Measurements from ENCODE around the gene CCR9. TPM values are rescaled to one million over a fixed set of nuclear protein-coding genes. Genes with fewer than 3 reads are reported as not detected.
A peak's percentile ranks its signal among the peaks of the same experiment; 100 is the strongest.

Gene CCR9
- total RNA-seq, 1 experiment from 2014 or later, result not detected

DNA sequence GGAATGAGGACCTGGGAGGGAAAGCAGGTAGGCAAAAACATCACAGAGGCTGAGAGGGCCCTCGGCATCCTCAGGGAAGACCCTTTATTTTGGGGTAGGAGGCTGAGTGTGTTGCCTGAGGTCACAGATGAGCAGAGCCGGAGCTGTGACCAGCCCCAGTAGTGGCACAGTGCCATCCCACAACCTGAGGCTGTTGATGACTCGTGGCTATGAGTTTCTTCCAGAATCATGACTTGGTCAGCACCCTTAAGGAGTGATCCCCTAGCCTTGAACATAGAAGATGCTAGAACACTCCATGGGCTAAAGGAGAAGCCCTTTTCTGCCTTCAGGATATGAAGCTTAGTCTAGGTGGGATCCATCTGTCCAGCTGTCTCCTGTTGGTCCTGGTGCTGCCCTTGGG lies 37.4 kb downstream of the CCR9 start:
- peak; percentile 76 for ATAC-seq
- Histone ChIP-seq H3K9ac (ENCODE audit: low read length) (no peak overlapping the region), H3K27me3 (ENCODE audit: insufficient read depth, low read length) (no peaks in the 10 kb centered on the region), H3K4me3 (replicated peaks in 1 of 2; ENCODE audit: low read depth in 1 of 2, low read length in 2 of 2) (no peak overlapping the region), H3K36me3 (ENCODE audit: control insufficient read depth in 1 of 2, insufficient read depth in 2 of 2, low read length in 2 of 2) (peaks cover 7 to 8% of the 10 kb centered on the region in 2 experiments; a peak in 1 of 4 replicates), H3K27ac (ENCODE audit: low read depth, low read length) (no peak overlapping the region), H4K20me1 (ENCODE audit: insufficient read depth) (no peaks in the 10 kb centered on the region), H3K79me2 (ENCODE audit: insufficient read depth, low read length) (no peaks in the 10 kb centered on the region), H3K4me1 (ENCODE audit: control insufficient read depth in 1 of 2, insufficient read depth in 2 of 2, low read length in 2 of 2) (peaks cover 5 to 15% of the 10 kb centered on the region in 2 experiments), H3K4me2 (ENCODE audit: low read length) (peak overlapping the region; percentile 11), H2AFZ (ENCODE audit: low read depth, low read length, poor library complexity, severe bottlenecking) (no peak overlapping the region), H3K9me2 (ENCODE audit: insufficient read depth) (no peaks in the 10 kb centered on the region), H3K9me3 (ENCODE audit: control insufficient read depth in 1 of 2, insufficient read depth in 1 of 2, low read depth in 1 of 2, low read length in 2 of 2) (no peaks in the 10 kb centered on the region)
- CTCF ChIA-PET, result interaction anchor here (1.6 kb wide), 1 partner anchor 454 kb away, joined by 4 read pairs; no protein-coding TSS in a partner anchor
- peak; percentile 6 for DNase-seq (ENCODE audit: low read depth, low spot score)
- POLR2A ChIA-PET, result no interaction called here
- TF ChIP-seq ZFX (IDR thresholded peaks at IDR 0.05) (no peak), FOSL1 (IDR thresholded peaks at IDR 0.05; ENCODE audit: low read depth) (no peak), RAD21 (IDR thresholded peaks at IDR 0.05; ENCODE audit: low read depth) (no peak), JUND (IDR thresholded peaks at IDR 0.05) (no peak)
- TF ChIP-seq, protein P1, sequence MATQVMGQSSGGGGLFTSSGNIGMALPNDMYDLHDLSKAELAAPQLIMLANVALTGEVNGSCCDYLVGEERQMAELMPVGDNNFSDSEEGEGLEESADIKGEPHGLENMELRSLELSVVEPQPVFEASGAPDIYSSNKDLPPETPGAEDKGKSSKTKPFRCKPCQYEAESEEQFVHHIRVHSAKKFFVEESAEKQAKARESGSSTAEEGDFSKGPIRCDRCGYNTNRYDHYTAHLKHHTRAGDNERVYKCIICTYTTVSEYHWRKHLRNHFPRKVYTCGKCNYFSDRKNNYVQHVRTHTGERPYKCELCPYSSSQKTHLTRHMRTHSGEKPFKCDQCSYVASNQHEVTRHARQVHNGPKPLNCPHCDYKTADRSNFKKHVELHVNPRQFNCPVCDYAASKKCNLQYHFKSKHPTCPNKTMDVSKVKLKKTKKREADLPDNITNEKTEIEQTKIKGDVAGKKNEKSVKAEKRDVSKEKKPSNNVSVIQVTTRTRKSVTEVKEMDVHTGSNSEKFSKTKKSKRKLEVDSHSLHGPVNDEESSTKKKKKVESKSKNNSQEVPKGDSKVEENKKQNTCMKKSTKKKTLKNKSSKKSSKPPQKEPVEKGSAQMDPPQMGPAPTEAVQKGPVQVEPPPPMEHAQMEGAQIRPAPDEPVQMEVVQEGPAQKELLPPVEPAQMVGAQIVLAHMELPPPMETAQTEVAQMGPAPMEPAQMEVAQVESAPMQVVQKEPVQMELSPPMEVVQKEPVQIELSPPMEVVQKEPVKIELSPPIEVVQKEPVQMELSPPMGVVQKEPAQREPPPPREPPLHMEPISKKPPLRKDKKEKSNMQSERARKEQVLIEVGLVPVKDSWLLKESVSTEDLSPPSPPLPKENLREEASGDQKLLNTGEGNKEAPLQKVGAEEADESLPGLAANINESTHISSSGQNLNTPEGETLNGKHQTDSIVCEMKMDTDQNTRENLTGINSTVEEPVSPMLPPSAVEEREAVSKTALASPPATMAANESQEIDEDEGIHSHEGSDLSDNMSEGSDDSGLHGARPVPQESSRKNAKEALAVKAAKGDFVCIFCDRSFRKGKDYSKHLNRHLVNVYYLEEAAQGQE (IDR thresholded peaks at IDR 0.05; ENCODE audit: low read depth), result no peak
- intact Hi-C loops (cut with micrococcal nuclease), result loop anchor here (10.0 kb wide), 2 partner anchors 699 to 889 kb away; partner anchors contain the start of gene TMEM158
- RAD21 ChIA-PET (ENCODE audit: low non-redundant PET in 1 of 2, low total read pairs in 2 of 2, uncharacterized antibody in 2 of 2, unreplicated experiment in 2 of 2), result no interaction called here
- no TSS peak for BruUV-seq (replicated peaks)

DNA sequence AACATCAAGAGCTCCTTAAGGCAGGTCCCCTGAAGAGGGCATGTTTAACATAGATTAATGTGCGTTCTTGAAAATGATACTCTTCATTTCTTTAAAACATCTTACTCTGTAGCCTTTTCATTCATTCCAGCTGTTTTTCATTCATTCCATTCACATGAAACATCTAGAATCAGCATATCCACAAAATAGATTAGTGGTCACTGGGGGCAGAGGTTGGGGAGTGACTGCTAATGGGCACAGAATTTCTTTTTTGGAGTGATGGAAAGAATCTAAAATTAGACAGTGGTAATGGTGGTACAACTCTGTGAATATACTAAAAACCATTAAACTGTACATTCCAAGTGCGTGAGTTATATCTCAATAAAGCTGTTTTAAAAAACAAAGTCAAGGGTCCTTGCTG lies 41.5 kb downstream of the CCR9 start:
- ChIA-PET CTCF (interaction anchor here (1.1 to 1.4 kb wide), 2 partner anchors 11 kb away, joined by 3 to 5 read pairs; no protein-coding TSS in a partner anchor), POLR2A (no interaction called here), RAD21 (ENCODE audit: low non-redundant PET in 1 of 2, low total read pairs in 2 of 2, uncharacterized antibody in 2 of 2, unreplicated experiment in 2 of 2) (no interaction called here)
- Histone ChIP-seq H3K36me3 (ENCODE audit: control insufficient read depth in 1 of 2, insufficient read depth in 2 of 2, low read length in 2 of 2) (peaks cover 20 to 24% of the 10 kb centered on the region in 2 experiments; a peak in 3 of 4 replicates), H4K20me1 (ENCODE audit: insufficient read depth) (no peaks in the 10 kb centered on the region), H3K27ac (ENCODE audit: low read depth, low read length) (no peak overlapping the region), H3K9me3 (ENCODE audit: control insufficient read depth in 1 of 2, insufficient read depth in 1 of 2, low read depth in 1 of 2, low read length in 2 of 2) (no peaks in the 10 kb centered on the region), H3K4me3 (replicated peaks in 1 of 2; ENCODE audit: low read depth in 1 of 2, low read length in 2 of 2) (no peak overlapping the region), H3K9me2 (ENCODE audit: insufficient read depth) (no peaks in the 10 kb centered on the region), H3K9ac (ENCODE audit: low read length) (no peak overlapping the region), H3K4me1 (ENCODE audit: control insufficient read depth in 1 of 2, insufficient read depth in 2 of 2, low read length in 2 of 2) (peaks cover 5 to 15% of the 10 kb centered on the region in 2 experiments), H3K27me3 (ENCODE audit: insufficient read depth, low read length) (no peaks in the 10 kb centered on the region), H2AFZ (ENCODE audit: low read depth, low read length, poor library complexity, severe bottlenecking) (no peak overlapping the region), H3K79me2 (ENCODE audit: insufficient read depth, low read length) (no peaks in the 10 kb centered on the region), H3K4me2 (ENCODE audit: low read length) (no peak overlapping the region)
- ATAC-seq (no peak), DNase-seq (ENCODE audit: low read depth, low spot score) (no peak)
- BruUV-seq (replicated peaks), result no TSS peak
- intact Hi-C loops (cut with micrococcal nuclease), result loop anchor here (10.0 kb wide), 2 partner anchors 703 to 893 kb away; partner anchors contain the start of gene TMEM158
- TF ChIP-seq ZNF274 (IDR thresholded peaks at IDR 0.05; ENCODE audit: low read depth, low read length), result no peak
- no peak for TF ChIP-seq EZH2 (IDR thresholded peaks at IDR 0.05)
- TF ChIP-seq FOSL1 (IDR thresholded peaks at IDR 0.05; ENCODE audit: low read depth), result no peak
- no peak for TF ChIP-seq SP1 (IDR thresholded peaks at IDR 0.05; ENCODE audit: low read depth)
- TF ChIP-seq, protein P2, sequence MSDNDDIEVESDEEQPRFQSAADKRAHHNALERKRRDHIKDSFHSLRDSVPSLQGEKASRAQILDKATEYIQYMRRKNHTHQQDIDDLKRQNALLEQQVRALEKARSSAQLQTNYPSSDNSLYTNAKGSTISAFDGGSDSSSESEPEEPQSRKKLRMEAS (IDR thresholded peaks at IDR 0.05), result no peak
- TF ChIP-seq EZH2phosphoT487 (IDR thresholded peaks at IDR 0.05; ENCODE audit: borderline replicate concordance), result no peak
- TF ChIP-seq YY1 (IDR thresholded peaks at IDR 0.05; ENCODE audit: extremely low read depth, insufficient replicate concordance, low read depth, low read length), result no peak
- TF ChIP-seq POLR2A (IDR thresholded peaks at IDR 0.05; ENCODE audit: borderline replicate concordance, extremely low read depth, insufficient read depth, insufficient read length), result no peak
- TF ChIP-seq RAD21 (IDR thresholded peaks at IDR 0.05; ENCODE audit: low read depth), result no peak
- TF ChIP-seq ZFX (IDR thresholded peaks at IDR 0.05), result no peak
- TF ChIP-seq, protein P1 (IDR thresholded peaks at IDR 0.05; ENCODE audit: low read depth), result no peak
- no peak for TF ChIP-seq CEBPB (IDR thresholded peaks at IDR 0.05; ENCODE audit: low read depth)
- TF ChIP-seq CBX3 (IDR thresholded peaks at IDR 0.05; ENCODE audit: low read depth), result no peak

Measured in HCT116 (cell line).